Loucy (cell line): ENCODE results near the gene DIDO1.
"Not testable (repeated sequence)": the region's sequence is repeated elsewhere in the genome, so short reads cannot be mapped to it uniquely, and the experiment has no call there.

Source experiments
- H2AFZ ChIP-seq: fragments of 200-600 bp; sonication (generic); 2 replicates; pipeline ENCODE4 v1.6.0; 2016; ENCODE audit warnings: antibody characterized with exemption, mild to moderate bottlenecking, low read length, moderate library complexity
- H3F3A ChIP-seq: fragments of 200-600 bp; 2 replicates; pipeline ENCODE4 v1.6.0; 2016; ENCODE audit warnings: antibody characterized with exemption, low read depth, mild to moderate bottlenecking
- H3K27me3 ChIP-seq: fragments of 200-600 bp; sonication (generic); 2 replicates; pipeline ENCODE4 v1.6.1; 2014; ENCODE audit warnings: low read length, mild to moderate bottlenecking; ENCODE audit not compliant: insufficient read depth, poor library complexity, severe bottlenecking
- H3K36me3 ChIP-seq: fragments of 200-600 bp; sonication (generic); 2 replicates; pipeline ENCODE4 v1.6.1; 2016; ENCODE audit warnings: low read length; ENCODE audit not compliant: insufficient read depth
- H3K4me1 ChIP-seq: fragments of 200-600 bp; sonication (generic); 2 replicates; pipeline ENCODE4 v1.5.1; 2014; ENCODE audit warnings: low read length, mild to moderate bottlenecking; ENCODE audit not compliant: insufficient read depth, poor library complexity, severe bottlenecking
- H3K4me2 ChIP-seq: fragments of 200-600 bp; sonication (generic); 2 replicates; pipeline ENCODE4 v1.6.0; 2014; ENCODE audit warnings: antibody characterized with exemption, low read length, low read depth, mild to moderate bottlenecking; ENCODE audit not compliant: poor library complexity, severe bottlenecking
- H3K4me3 ChIP-seq: fragments of 200-600 bp; sonication (generic); 2 replicates; pipeline ENCODE4 v1.5.1; 2014; ENCODE audit warnings: low read length, mild to moderate bottlenecking, mixed read lengths; ENCODE audit not compliant: poor library complexity, severe bottlenecking
- H3K79me2 ChIP-seq: fragments of 200-600 bp; sonication (generic); 2 replicates; pipeline ENCODE4 v1.6.1; 2014; ENCODE audit warnings: low read length; ENCODE audit not compliant: insufficient read depth
- H3K9ac ChIP-seq: fragments of 200-600 bp; sonication (generic); 2 replicates; pipeline ENCODE4 v1.6.0; 2014; ENCODE audit warnings: mild to moderate bottlenecking, low read depth, low read length, moderate library complexity; ENCODE audit not compliant: poor library complexity, severe bottlenecking
- H3K9me2 ChIP-seq: fragments of 200-600 bp; sonication (generic); replicated peaks from 2 replicates; pipeline ENCODE4 v1.6.1; 2016; ENCODE audit warnings: low read depth, low read length, mixed read lengths
- H3K9me3 ChIP-seq: fragments of 200-600 bp; sonication (generic); 2 replicates; pipeline ENCODE4 v1.6.1; 2014; ENCODE audit warnings: mild to moderate bottlenecking, antibody characterized with exemption, low read length, low read depth; ENCODE audit not compliant: insufficient read depth
- H4K20me1 ChIP-seq: fragments of 200-600 bp; sonication (generic); 2 replicates; pipeline ENCODE4 v1.6.0; 2014; ENCODE audit warnings: antibody characterized with exemption, low read length, mild to moderate bottlenecking; ENCODE audit not compliant: insufficient read depth, poor library complexity, severe bottlenecking
- EZH2phosphoT487 ChIP-seq: fragments of 200-600 bp; IDR thresholded peaks from 2 replicates; pipeline ENCODE4 v1.6.1; 2018; ENCODE audit warnings: antibody characterized with exemption, mild to moderate bottlenecking, moderate library complexity, borderline replicate concordance
- TF ChIP-seq, protein P1 (sequence below): fragments of 200-600 bp; sonication (generic); conservative IDR thresholded peaks from 2 replicates; pipeline ENCODE4 v1.5.1; 2014; ENCODE audit warnings: mild to moderate bottlenecking, antibody characterized with exemption, low read length

Gene DIDO1

DNA sequence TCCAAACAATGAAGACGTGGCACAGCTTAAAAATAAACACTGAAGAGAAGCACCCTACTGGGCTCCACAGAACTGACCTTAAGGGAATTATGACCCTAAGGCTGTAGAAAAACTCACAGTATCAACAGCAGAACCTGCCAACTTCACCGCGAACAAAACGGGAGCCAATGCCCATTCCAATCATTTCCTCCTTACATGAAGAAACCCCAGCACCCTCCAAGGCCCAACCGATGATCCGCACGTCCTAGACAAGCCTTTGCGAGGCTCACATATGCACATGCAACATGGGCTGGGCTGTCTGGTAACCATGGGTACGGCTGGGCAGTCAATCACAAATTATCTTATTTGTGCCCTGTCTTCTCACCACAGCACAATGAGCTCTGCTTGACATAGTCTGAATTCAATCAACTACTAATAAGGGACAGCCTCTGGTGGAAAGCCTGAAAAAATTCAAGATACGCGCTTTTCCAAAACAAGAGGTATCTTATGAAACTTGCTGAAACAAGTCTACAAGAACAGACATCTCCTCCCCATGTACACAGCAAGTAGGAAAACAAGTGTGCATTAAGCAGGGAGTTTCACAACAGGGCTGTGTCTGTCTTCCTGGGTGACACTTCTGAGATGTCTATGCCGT is 1.7 kb downstream of the DIDO1 start:
- Histone ChIP-seq H3K9ac (peak overlapping the region; percentile 89), H3K4me1 (peaks cover 65% of the 10 kb centered on the region), H3F3A (peaks cover 8% of the 10 kb centered on the region; the same call in 1 of the 2 replicates), H3K79me2 (peaks cover 99% of the 10 kb centered on the region), H3K9me2 (no peaks in the 10 kb centered on the region), H3K4me3 (peak overlapping the region; percentile 86), H4K20me1 (peaks cover 89% of the 10 kb centered on the region), H3K4me2 (peak overlapping the region; percentile 96), H3K36me3 (no peaks in the 10 kb centered on the region), H3K9me3 (no peaks in the 10 kb centered on the region), H3K27me3 (no peaks in the 10 kb centered on the region), H2AFZ (no peak overlapping the region)
- no peak for TF ChIP-seq EZH2phosphoT487
- TF ChIP-seq, protein P1, sequence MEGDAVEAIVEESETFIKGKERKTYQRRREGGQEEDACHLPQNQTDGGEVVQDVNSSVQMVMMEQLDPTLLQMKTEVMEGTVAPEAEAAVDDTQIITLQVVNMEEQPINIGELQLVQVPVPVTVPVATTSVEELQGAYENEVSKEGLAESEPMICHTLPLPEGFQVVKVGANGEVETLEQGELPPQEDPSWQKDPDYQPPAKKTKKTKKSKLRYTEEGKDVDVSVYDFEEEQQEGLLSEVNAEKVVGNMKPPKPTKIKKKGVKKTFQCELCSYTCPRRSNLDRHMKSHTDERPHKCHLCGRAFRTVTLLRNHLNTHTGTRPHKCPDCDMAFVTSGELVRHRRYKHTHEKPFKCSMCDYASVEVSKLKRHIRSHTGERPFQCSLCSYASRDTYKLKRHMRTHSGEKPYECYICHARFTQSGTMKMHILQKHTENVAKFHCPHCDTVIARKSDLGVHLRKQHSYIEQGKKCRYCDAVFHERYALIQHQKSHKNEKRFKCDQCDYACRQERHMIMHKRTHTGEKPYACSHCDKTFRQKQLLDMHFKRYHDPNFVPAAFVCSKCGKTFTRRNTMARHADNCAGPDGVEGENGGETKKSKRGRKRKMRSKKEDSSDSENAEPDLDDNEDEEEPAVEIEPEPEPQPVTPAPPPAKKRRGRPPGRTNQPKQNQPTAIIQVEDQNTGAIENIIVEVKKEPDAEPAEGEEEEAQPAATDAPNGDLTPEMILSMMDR, result no peak

DNA sequence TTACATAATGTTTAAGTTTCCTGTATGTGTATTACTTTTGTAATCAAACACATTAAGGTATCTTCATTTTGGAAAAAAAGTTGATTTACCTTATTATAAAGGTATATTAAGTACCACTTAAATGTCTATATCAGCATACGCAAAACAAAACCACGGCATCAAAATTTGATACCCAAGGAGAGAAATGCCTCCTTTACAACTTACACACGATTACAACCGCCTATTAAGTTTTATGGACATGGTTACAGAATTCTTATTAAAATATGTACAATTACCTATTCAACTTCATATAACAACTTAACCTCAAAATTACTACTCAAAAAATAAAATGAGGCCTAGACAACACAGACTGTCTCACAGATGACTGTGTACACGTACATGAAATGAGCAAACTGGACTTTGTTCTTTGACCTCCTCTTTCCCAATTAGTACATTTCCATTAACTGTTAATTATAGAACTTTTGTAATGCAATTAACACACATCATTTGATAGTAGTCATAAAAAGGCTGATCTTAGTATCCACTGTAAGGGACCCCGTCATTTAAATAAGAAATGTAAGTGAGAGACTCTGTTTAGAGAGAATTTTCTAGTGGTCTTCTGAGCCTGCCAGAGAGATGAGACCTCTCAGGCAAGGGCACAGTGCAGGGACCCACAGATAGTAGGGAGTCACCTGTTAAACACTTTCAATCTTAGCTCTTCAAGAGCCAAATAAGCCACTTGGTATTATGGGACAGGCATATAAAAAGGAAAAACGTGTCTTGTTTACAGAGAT is 2.5 kb downstream of the DIDO1 start:
- Histone ChIP-seq H3K9me2 (no peaks in the 10 kb centered on the region), H4K20me1 (peaks cover 88% of the 10 kb centered on the region), H3F3A (peaks cover 6% of the 10 kb centered on the region; the same call in 1 of the 2 replicates), H3K4me1 (peaks cover 66% of the 10 kb centered on the region), H3K36me3 (no peaks in the 10 kb centered on the region), H2AFZ (no peak overlapping the region), H3K79me2 (peaks cover 99% of the 10 kb centered on the region), H3K27me3 (no peaks in the 10 kb centered on the region), H3K9ac (peak overlapping the region; percentile 89), H3K9me3 (no peaks in the 10 kb centered on the region), H3K4me3 (peak overlapping the region; percentile 86), H3K4me2 (peak overlapping the region; percentile 96)
- TF ChIP-seq, protein P1, result no peak
- no peak for TF ChIP-seq EZH2phosphoT487

DNA sequence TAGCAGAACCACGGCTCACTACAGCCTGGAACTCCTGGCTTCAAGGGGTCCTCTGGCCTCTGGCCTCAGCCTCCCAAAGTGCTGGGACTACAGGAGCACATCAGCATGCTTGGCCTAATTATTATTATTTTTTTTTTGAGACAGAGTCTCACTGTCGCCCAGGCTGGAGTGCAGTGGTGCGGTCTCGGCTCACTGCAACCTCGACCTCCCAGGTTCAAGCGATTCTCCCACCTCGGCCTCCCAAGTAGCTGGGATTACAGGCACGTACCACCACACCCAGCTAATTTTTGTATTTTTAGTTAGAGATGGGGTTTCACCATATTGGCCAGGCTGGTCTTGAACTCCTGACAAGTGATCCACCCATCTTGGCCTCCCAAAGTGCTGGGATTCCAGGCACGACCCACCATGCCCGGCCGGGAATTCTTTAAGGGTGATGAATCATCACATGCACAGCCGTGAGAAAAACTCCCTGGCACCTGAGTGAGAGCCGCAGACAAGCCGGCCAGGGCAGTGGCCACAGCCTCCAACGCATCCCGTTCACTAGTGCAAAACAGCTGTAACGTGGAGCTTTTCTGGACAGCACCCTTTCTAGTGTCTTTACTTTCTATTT is 3.1 kb downstream of the DIDO1 start:
- peaks cover 99% of the 10 kb centered on the region for H3K79me2 ChIP-seq
- H3F3A ChIP-seq, H3K9me3 ChIP-seq, H2AFZ ChIP-seq, H3K36me3 ChIP-seq, H3K27me3 ChIP-seq, H3K9me2 ChIP-seq: not testable (repeated sequence)
- peak overlapping the region; percentile 96 for H3K4me2 ChIP-seq
- peaks cover 88% of the 10 kb centered on the region for H4K20me1 ChIP-seq
- peak overlapping the region; percentile 86 for H3K4me3 ChIP-seq
- H3K9ac ChIP-seq, result peak overlapping the region; percentile 89
- H3K4me1 ChIP-seq, result peaks cover 66% of the 10 kb centered on the region
